ENCODE data around the gene EMP2. TPM values are rescaled to one million over a fixed set of nuclear protein-coding genes. Genes with fewer than 3 reads are reported as not detected.

The EMP2 gene
- polyA plus RNA-seq, 2 of the 4 experiments (the other 2 are of a cell fraction) = 14.2 to 21.4 TPM

DNA sequence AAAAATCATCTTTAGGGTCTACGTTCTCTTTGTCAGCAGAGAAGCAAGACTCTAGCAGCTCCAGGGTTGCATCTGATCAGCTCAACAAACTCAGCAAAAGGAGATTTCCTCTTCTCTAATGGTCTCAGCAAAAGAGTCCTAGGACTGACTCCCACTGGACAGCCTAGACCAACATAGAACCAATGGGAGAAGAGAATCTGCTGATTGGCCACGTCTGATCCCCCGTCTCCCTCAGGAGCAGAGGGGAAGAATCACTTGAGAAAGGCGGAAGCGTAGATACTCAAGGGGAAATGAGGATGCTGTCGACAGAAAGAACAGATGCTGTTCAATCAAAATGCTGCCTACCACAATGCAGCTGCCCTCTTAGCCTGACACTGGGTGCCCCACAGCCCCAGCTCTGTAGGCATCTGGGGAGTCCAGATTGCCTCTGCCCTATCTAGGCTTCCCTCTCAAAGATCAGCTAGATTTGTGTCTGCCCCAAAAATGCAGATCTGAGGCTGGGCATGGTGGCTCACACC lies 31.5 kb upstream of the EMP2 start:
- ChIA-PET CTCF (no interaction called here), POLR2A (no interaction called here)
- Histone ChIP-seq H3K4me1 (peaks cover 12% of the 10 kb centered on the region; the same call in 2 of the 3 replicates), H3K27ac (no peak overlapping the region), H3K9me3 (no peaks in the 10 kb centered on the region), H3K4me2 (no peak overlapping the region), H3K4me3 (no peak overlapping the region)
- WGBS (ENCODE audit: missing lambda C conversion rate) = 94% methylated on average over 6 of the region's 6 CpGs
- ATAC-seq (no peak), DNase-seq (ENCODE audit: low read depth in 1 of 2, low spot score in 1 of 2) (no peak), FAIRE-seq (no peak)
- TF ChIP-seq, protein P1, sequence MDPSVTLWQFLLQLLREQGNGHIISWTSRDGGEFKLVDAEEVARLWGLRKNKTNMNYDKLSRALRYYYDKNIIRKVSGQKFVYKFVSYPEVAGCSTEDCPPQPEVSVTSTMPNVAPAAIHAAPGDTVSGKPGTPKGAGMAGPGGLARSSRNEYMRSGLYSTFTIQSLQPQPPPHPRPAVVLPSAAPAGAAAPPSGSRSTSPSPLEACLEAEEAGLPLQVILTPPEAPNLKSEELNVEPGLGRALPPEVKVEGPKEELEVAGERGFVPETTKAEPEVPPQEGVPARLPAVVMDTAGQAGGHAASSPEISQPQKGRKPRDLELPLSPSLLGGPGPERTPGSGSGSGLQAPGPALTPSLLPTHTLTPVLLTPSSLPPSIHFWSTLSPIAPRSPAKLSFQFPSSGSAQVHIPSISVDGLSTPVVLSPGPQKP (IDR thresholded peaks at IDR 0.05; ENCODE audit: low read depth, low read length) = no peak
- TF ChIP-seq ESRRA (IDR thresholded peaks at IDR 0.05; ENCODE audit: borderline replicate concordance, low read length) = no peak
- no peak for TF ChIP-seq HOXA7 (CRISPR knock-in tag; IDR thresholded peaks at IDR 0.05)
- TF ChIP-seq PBX3 (IDR thresholded peaks at IDR 0.05) = no peak
- no peak for TF ChIP-seq CHD4 (IDR thresholded peaks at IDR 0.05; ENCODE audit: borderline replicate concordance)
- TF ChIP-seq EHF (CRISPR knock-in tag; IDR thresholded peaks at IDR 0.05) = no peak
- no peak for TF ChIP-seq CEBPB (IDR thresholded peaks at IDR 0.05)
- TF ChIP-seq RAD21 (conservative IDR thresholded peaks at IDR 0.05 in 1 of 2, IDR thresholded peaks at IDR 0.05 in 1 of 2) = no peak
- no peak for TF ChIP-seq JUN (IDR thresholded peaks at IDR 0.05)
- TF ChIP-seq KDM5A (IDR thresholded peaks at IDR 0.05) = no peak
- no peak for TF ChIP-seq MAX (IDR thresholded peaks at IDR 0.05)
- TF ChIP-seq JUNB (IDR thresholded peaks at IDR 0.05) = no peak

- no peak for ATAC-seq
- WGBS (ENCODE audit: missing lambda C conversion rate) = 55% methylated on average over 13 of the region's 13 CpGs
- 0 out of 3 replicates have a peak, but pooled peaks cover 10% of the 10 kb centered on the region for H3K4me1 ChIP-seq
- no peak for DNase-seq (ENCODE audit: low read depth in 1 of 2, low spot score in 1 of 2)
- FAIRE-seq = no peak
- POLR2A ChIA-PET = no interaction called here
- H3K9me3 ChIP-seq = no peaks in the 10 kb centered on the region
- CTCF ChIA-PET = interaction anchor here (0.6 kb wide), 1 partner anchor 1748 kb away, joined by 3 read pairs; no protein-coding TSS in a partner anchor
- no peak for TF ChIP-seq HOXA7 (CRISPR knock-in tag; IDR thresholded peaks at IDR 0.05)
- no peak for TF ChIP-seq ZSCAN20 (CRISPR knock-in tag; IDR thresholded peaks at IDR 0.05)
- TF ChIP-seq FOSB (CRISPR knock-in tag; IDR thresholded peaks at IDR 0.05) = no peak
- no peak overlapping the region; a peak in 1 of 6 replicates for H3K27ac ChIP-seq
- no peak overlapping the region for H3K4me3 ChIP-seq
- 0 out of 3 replicates have a peak overlapping the region, but pooled peaks have one; percentile 15 for H3K4me2 ChIP-seq
Measured at GRCh38 chr16:10610499-10611184, 30.2 kb upstream of the EMP2 start.

DNA sequence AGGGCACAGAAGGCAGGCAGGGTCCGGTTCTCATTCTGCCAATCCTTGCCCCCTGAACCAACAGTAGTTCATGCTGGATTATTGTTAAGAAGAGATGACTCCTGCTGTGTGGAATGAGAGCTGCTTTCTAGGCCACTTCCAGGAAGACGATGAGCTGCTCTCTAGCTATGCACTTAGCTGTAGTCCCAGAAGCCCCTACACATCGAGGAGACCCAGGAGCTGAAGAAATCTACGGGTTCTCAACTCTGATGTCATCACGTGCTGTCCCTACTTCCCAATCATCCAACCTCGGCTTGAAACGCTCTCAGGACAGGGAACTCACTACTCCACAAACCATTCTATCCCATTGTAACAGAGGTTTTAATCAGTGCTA lies 29.0 kb upstream of the EMP2 start:
- FAIRE-seq (no peak), DNase-seq (ENCODE audit: low read depth in 1 of 2, low spot score in 1 of 2) (no peak), ATAC-seq (peak; percentile 34 to 62; a peak in 3 of 6 replicates)
- TF ChIP-seq, protein P2, sequence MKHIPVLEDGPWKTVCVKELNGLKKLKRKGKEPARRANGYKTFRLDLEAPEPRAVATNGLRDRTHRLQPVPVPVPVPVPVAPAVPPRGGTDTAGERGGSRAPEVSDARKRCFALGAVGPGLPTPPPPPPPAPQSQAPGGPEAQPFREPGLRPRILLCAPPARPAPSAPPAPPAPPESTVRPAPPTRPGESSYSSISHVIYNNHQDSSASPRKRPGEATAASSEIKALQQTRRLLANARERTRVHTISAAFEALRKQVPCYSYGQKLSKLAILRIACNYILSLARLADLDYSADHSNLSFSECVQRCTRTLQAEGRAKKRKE (CRISPR knock-in tag; IDR thresholded peaks at IDR 0.05; ENCODE audit: low read depth) = no peak
- TF ChIP-seq MAZ (IDR thresholded peaks at IDR 0.05; ENCODE audit: borderline replicate concordance, low read depth, low read length) = no peak
- no peak for TF ChIP-seq FOSL2 (IDR thresholded peaks at IDR 0.05)
- TF ChIP-seq FOSL2 (CRISPR knock-in tag; IDR thresholded peaks at IDR 0.05) = no peak
- TF ChIP-seq, protein P1 (IDR thresholded peaks at IDR 0.05; ENCODE audit: low read depth, low read length) = no peak
- TF ChIP-seq EHMT2 (IDR thresholded peaks at IDR 0.05; ENCODE audit: low read depth) = no peak
- TF ChIP-seq USF2 (IDR thresholded peaks at IDR 0.05) = no peak
- 50% methylated on average over 7 of the region's 7 CpGs for WGBS (ENCODE audit: missing lambda C conversion rate)
- Histone ChIP-seq H3K4me1 (0 out of 3 replicates have a peak, but pooled peaks cover 10% of the 10 kb centered on the region), H3K27ac (no peak overlapping the region), H3K4me3 (no peak overlapping the region), H3K9me3 (no peaks in the 10 kb centered on the region), H3K4me2 (no peak overlapping the region)
- ChIA-PET POLR2A (no interaction called here), CTCF (interaction anchor here (0.6 to 1.6 kb wide), 3 partner anchors 10 to 86 kb away, joined by 3 to 7 read pairs (median 6); partner anchors contain the start of gene EMP2)

Measured in A549 (cell line).